HepG2 (cell line): ENCODE data around the gene ERFL. TPM values are rescaled to one million over a fixed set of nuclear protein-coding genes. Genes with fewer than 3 reads are reported as not detected.

ENCODE experiments used
- ATAC-seq: fragments of 200-7000 bp; cut with Tn5 transposase; 3 replicates; pipeline ENCODE4 v1.9.1; 2020; ENCODE audit warnings: mild to moderate bottlenecking, moderate library complexity
- BruUV-seq: library from RNA; stranded (reverse); fragments of 400-500 nt; replicated peaks from 2 replicates; lab custom pipeline; 2021; lab: Mats Ljungman, UMichigan
- CTCF ChIA-PET: fragments of 300-600 bp; formaldehyde crosslinking; extraction: SDS; loops from one replicate; lab custom pipeline; 2021; ENCODE audit warnings: low total read pairs, inconsistent platforms, low intra/inter-chr PET ratio; lab: Yijun Ruan, JAX
- POLR2A ChIA-PET: fragments of 350-600 bp; sonication (Branson Sonifier 250); formaldehyde crosslinking; loops from one replicate; lab custom pipeline; 2020; ENCODE audit warnings: antibody characterized with exemption, inconsistent platforms; lab: Yijun Ruan, JAX
- DNase-seq: peaks from one replicate; pipeline ENCODE4 v3.0.0-alpha.2; 2015; ENCODE audit warnings: low spot score
- FAIRE-seq: peaks from 3 replicates; lab custom pipeline; 2011; peaks lifted over from hg19 to GRCh38; lab: Jason Lieb, UNC
- H2AFZ ChIP-seq: one replicate; pipeline ENCODE4 v1.6.1; 2011; ENCODE audit warnings: low read length, inconsistent platforms
- H3K27ac ChIP-seq: fragments of 300-600 bp; 3 replicates; pipeline ENCODE4 v1.8.0; 2011; ENCODE audit warnings: mixed run types, mild to moderate bottlenecking, mixed read lengths, low read length, inconsistent platforms; ENCODE audit not compliant: insufficient read depth; ENCODE audit errors: extremely low read length
- H3K27me3 ChIP-seq, 2 experiments: fragments of 200-600 bp in 1 of 2; 2 replicates in 1 of 2; 3 replicates in 1 of 2; pipeline versions ENCODE4 v1.6.0 to v1.8.0; 2011; ENCODE audit warnings: low read length in 2 of 2, mild to moderate bottlenecking in 2 of 2, moderate library complexity in 2 of 2, inconsistent platforms in 1 of 2; ENCODE audit not compliant: insufficient read depth in 2 of 2, control insufficient read depth in 1 of 2
- H3K36me3 ChIP-seq, 2 experiments: fragments of 200-600 bp in 1 of 2; replicated peaks in 1 of 2; 2 replicates in 1 of 2; 3 replicates in 1 of 2; pipeline versions ENCODE4 v1.5.1 to v1.8.0; 2011; ENCODE audit warnings: low read length in 2 of 2, inconsistent platforms in 1 of 2; ENCODE audit not compliant: insufficient read depth in 2 of 2, control insufficient read depth in 1 of 2
- H3K4me1 ChIP-seq: 2 replicates; pipeline ENCODE4 v1.5.1; 2012; ENCODE audit warnings: low read length, inconsistent platforms; ENCODE audit not compliant: insufficient read depth
- H3K4me2 ChIP-seq: 2 replicates; pipeline ENCODE4 v1.6.0; 2011; ENCODE audit warnings: low read depth, low read length, inconsistent platforms
- H3K4me3 ChIP-seq, 3 experiments: fragments of 200-600 bp in 1 of 3; sonication (generic), shearing (Covaris generic) in 1 of 3; replicated peaks in 1 of 3; 2 replicates each; pipeline ENCODE4 v1.5.1; 2011 to 2016; ENCODE audit warnings: low read length in 3 of 3, inconsistent platforms in 2 of 3, low read depth in 2 of 3, mild to moderate bottlenecking in 2 of 3, control low read depth in 1 of 3, mixed read lengths in 1 of 3; ENCODE audit not compliant: insufficient read depth in 1 of 3
- H3K79me2 ChIP-seq: one replicate; pipeline ENCODE4 v1.6.1; 2011; ENCODE audit warnings: low read length, inconsistent platforms; ENCODE audit not compliant: insufficient read depth
- H3K9ac ChIP-seq: 2 replicates; pipeline ENCODE4 v1.6.0; 2011; ENCODE audit warnings: mild to moderate bottlenecking, low read depth, low read length, inconsistent platforms; ENCODE audit not compliant: insufficient read depth
- H3K9me3 ChIP-seq: 2 replicates; pipeline ENCODE4 v1.5.1; 2012; ENCODE audit warnings: mild to moderate bottlenecking, low read length
- H4K20me1 ChIP-seq: 2 replicates; pipeline ENCODE4 v1.6.0; 2011; ENCODE audit warnings: inconsistent platforms, mild to moderate bottlenecking, low read length, moderate library complexity; ENCODE audit not compliant: insufficient read depth
- CAMTA2 ChIP-seq: sonication (generic); formaldehyde crosslinking; IDR thresholded peaks from 2 replicates; pipeline ENCODE4 v1.4.0; 2020; ENCODE audit warnings: mild to moderate bottlenecking, missing genetic modification reagents, borderline replicate concordance
- ELF1 ChIP-seq: sonication (generic); formaldehyde crosslinking; IDR thresholded peaks from 2 replicates; pipeline ENCODE4 v1.4.0; 2020; ENCODE audit warnings: missing genetic modification reagents
- FOXP4 ChIP-seq: sonication (generic); formaldehyde crosslinking; IDR thresholded peaks from 2 replicates; pipeline ENCODE4 v1.4.0; 2020; ENCODE audit warnings: missing genetic modification reagents
- HOXA3 ChIP-seq: sonication (generic); formaldehyde crosslinking; IDR thresholded peaks from 2 replicates; pipeline ENCODE4 v1.5.0; 2020; ENCODE audit warnings: missing genetic modification reagents
- ZEB1 ChIP-seq: IDR thresholded peaks from 2 replicates; pipeline ENCODE4 v1.6.1; 2012; ENCODE audit warnings: mild to moderate bottlenecking, low read depth, inconsistent platforms; ENCODE audit not compliant: insufficient replicate concordance
- ZNF275 ChIP-seq: sonication (generic); formaldehyde crosslinking; IDR thresholded peaks from 2 replicates; pipeline ENCODE4 v1.8.0; 2022; ENCODE audit warnings: missing genetic modification reagents, mild to moderate bottlenecking, inconsistent platforms, borderline replicate concordance
- WGBS: methylation state at CpG from one replicate; pipeline ENCODE4 v1.1.6; 2017; ENCODE audit warnings: low lambda C conversion rate; 5-methylcytosine and 5-hydroxymethylcytosine counted together
- in situ Hi-C: cut with HindIII; loops from 2 replicates; pipeline ENCODE4 v1.10.0; 2017; ENCODE audit warnings: low pct_unique_long_range_greater_than_20kb; ENCODE audit not compliant: extremely low pct_ligation_motif_present
- intact Hi-C: fragments of 100-400 bp; cut with micrococcal nuclease; formaldehyde crosslinking; loops from one replicate; pipeline ENCODE4 v1.10.0; 2022; ENCODE audit not compliant: unreplicated experiment
- polyA plus RNA-seq, 8 experiments: library from polyadenylated mRNA; depleted of rRNA in 3 of 8; stranded (reverse) in 7 of 8; unstranded in 1 of 8; fragments of >200 nt; fragmentation: Illumina TruSeq in 4 of 8; extraction: Trizol in 4 of 8; gene quantifications; 2 replicates each; pipeline versions ENCODE4 v1.2.1 to v1.2.3, GENCODE V29; 2011 to 2016; ENCODE audit warnings: low read depth in 4 of 8, missing spikeins in 1 of 8, mixed read lengths in 1 of 8; ENCODE audit not compliant: insufficient read depth in 1 of 8
- total RNA-seq, 5 experiments: library from RNA; depleted of rRNA; stranded (reverse); fragments of >200 nt; fragmentation: Illumina TruSeq; extraction: Trizol; gene quantifications; 2 replicates each; pipeline ENCODE4 v1.2.3, GENCODE V29; 2016; ENCODE audit warnings: low read depth in 1 of 5

Gene ERFL
- total and polyA plus RNA-seq, 2 of the 13 experiments (the other 11 are each of a cell fraction or from before 2014, with no cell fraction given): not detected

GRCh38 chr19:41926028-41926762, 2.1 kb downstream of the ERFL start:
- POLR2A ChIA-PET: no interaction called here
- Histone ChIP-seq H3K4me3 (no peak overlapping the region), H3K9ac (no peak overlapping the region), H3K27me3 (peaks cover 7 to 85% of the 10 kb centered on the region in 2 experiments), H3K4me1 (peaks cover 11% of the 10 kb centered on the region)
- no TSS peak for BruUV-seq
- ATAC-seq: no peak
- intact Hi-C loops (no loop called here), in situ Hi-C loops (no loop called here)
- CTCF ChIA-PET: no interaction called here
- WGBS: 46% methylated on average over 23 of the region's 27 CpGs
- no peak for FAIRE-seq
- TF ChIP-seq ELF1 (CRISPR knock-in tag) (no peak), ZNF275 (CRISPR knock-in tag) (no peak), FOXP4 (no peak), CAMTA2 (CRISPR knock-in tag) (no peak), ZEB1 (peak; percentile 80), HOXA3 (CRISPR knock-in tag) (no peak)
- TF ChIP-seq, all 625 proteins: peak for 1
- Histone ChIP-seq H3K4me2 (no peak overlapping the region), H4K20me1 (no peaks in the 10 kb centered on the region), H2AFZ (no peak overlapping the region), H3K9me3 (no peaks in the 10 kb centered on the region), H3K79me2 (no peaks in the 10 kb centered on the region), H3K36me3 (no peaks in the 10 kb centered on the region), H3K27ac (no peak overlapping the region)
- no peak for DNase-seq
